A172 (cell line): Measurements from ENCODE around the gene RAB9A. TPM values are rescaled to one million over a fixed set of nuclear protein-coding genes. Genes with fewer than 3 reads are reported as not detected.

Experiments used
- DNase-seq: peaks from one replicate; pipeline ENCODE4 v3.0.0-alpha.2; 2015; ENCODE audit warnings: low spot score
- total RNA-seq: library from RNA; depleted of rRNA; stranded (reverse); fragments of >200 nt; shearing (Covaris generic); gene quantifications from 2 replicates; pipeline ENCODE4 v1.2.3, GENCODE V29; 2014; rRNA removed

The RAB9A gene
- total RNA-seq, 1 experiment from 2014 or later: 61.3 TPM

GRCh38 chrX:13747836-13748235, 58.9 kb downstream of the RAB9A start:
- peak; percentile 60 for DNase-seq

DNA sequence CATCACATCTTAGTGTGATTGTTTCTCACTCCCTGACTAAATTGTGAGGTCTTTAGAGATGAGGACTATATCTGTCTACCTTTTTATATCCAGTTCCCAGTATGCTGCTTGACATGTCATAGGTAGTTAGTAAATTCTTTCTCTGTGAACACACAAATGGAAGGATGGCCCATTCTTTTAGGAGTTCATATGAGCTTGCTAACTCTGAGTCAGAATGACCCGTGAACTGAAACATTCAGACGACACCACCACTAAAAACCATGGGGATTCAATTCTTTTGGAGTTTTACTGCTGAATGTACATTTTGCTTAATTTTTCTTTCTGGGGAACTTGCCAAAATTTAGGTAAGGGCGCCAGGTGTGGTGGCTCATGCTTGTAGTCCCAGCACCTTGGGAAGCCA, 59.6 kb downstream of the RAB9A start:
- no peak for DNase-seq

GRCh38 chrX:13750204-13750603, 61.3 kb downstream of the RAB9A start:
- peak; percentile 59 for DNase-seq

DNA sequence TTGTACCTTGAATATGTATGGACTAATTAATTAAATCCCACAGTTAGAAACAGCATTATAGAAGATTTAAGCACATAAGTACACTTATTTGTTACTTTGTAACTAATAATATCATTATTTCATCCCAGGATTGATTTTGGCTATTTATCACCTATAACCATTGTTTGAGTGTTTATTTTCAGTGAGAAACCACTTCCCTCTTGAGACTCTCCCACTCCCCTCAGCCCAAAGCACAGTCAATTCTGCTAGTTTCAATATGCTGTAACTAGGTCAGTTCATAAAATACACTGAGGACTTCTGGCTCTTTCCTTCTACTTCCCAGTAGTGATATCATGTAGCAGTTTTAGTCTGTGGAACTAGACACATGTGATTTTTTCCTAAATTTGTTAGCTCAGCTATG, 61.9 kb downstream of the RAB9A start:
- no peak for DNase-seq

GRCh38 chrX:13752141-13752540, 63.2 kb downstream of the RAB9A start:
- DNase-seq: no peak

GRCh38 chrX:13752646-13753045, 63.7 kb downstream of the RAB9A start:
- DNase-seq: no peak

GRCh38 chrX:13754765-13755164, 65.8 kb downstream of the RAB9A start:
- no peak for DNase-seq

DNA sequence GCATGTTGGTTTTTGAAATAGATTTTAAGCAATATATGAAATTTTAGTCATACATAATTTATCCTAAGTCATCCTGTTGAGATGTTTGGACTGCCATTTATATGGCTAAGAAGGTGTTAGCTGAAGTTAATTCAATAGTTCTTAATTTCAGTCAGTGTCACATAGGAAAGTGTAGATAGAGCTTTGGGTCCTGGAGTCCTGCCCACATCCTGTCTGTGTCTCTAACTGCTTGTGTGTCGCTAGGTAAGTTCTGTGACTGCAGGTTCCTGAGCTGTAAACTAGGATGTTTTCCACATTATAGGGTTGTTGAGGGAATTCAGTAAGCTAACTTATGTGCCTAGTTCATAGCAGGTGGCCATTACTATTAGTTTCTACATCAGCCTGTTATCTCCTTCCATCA, 66.3 kb downstream of the RAB9A start:
- no peak for DNase-seq

GRCh38 chrX:13756381-13756780, 67.5 kb downstream of the RAB9A start:
- DNase-seq: no peak

GRCh38 chrX:13759152-13759718, 70.3 kb downstream of the RAB9A start:
- DNase-seq: no peak

Other genes with a start within 250 kb of the RAB9A start
- gene EGFL6, start 119.5 kb upstream of the RAB9A start, total RNA-seq: not detected in 2 replicates
- 3.0 and 5.6 TPM in 2 replicates for gene TCEANC, start 36.0 kb upstream of the RAB9A start, total RNA-seq
- 21.4 and 22.4 TPM in 2 replicates for gene TRAPPC2, start 45.5 kb downstream of the RAB9A start, total RNA-seq
- gene OFD1, start 45.6 kb downstream of the RAB9A start, total RNA-seq: 12.2 and 23.8 TPM in 2 replicates
- not detected in 2 replicates for gene GPM6B, start 128.0 kb downstream of the RAB9A start, total RNA-seq